H9 (cell line): ENCODE results near the gene SMAP1. TPM values are rescaled to one million over a fixed set of nuclear protein-coding genes. Genes with fewer than 3 reads are reported as not detected.

Experiments
- DNase-seq: peaks from one replicate; pipeline ENCODE4 v3.0.0-alpha.2; 2017
- H2AFZ ChIP-seq: one replicate; pipeline ENCODE4 v1.6.1; 2013; ENCODE audit warnings: mild to moderate bottlenecking, low read length, control low read depth, moderate library complexity
- H2AK5ac ChIP-seq: 2 replicates; pipeline ENCODE4 v1.6.1; 2013; ENCODE audit warnings: low read length, control low read depth, mixed read lengths; ENCODE audit not compliant: insufficient read length
- H2BK120ac ChIP-seq: one replicate; pipeline ENCODE4 v1.6.1; 2013; ENCODE audit warnings: low read depth, mild to moderate bottlenecking, low read length, control low read depth, inconsistent platforms; ENCODE audit not compliant: poor library complexity, severe bottlenecking
- H2BK12ac ChIP-seq: 2 replicates; pipeline ENCODE4 v1.6.1; 2013; ENCODE audit warnings: low read length, control low read depth, mixed read lengths, low read depth; ENCODE audit not compliant: insufficient read length
- H2BK15ac ChIP-seq: 2 replicates; pipeline ENCODE4 v1.6.1; 2013; ENCODE audit warnings: low read depth, low read length, control low read depth
- H2BK20ac ChIP-seq: one replicate; pipeline ENCODE4 v1.6.1; 2013; ENCODE audit warnings: low read depth, mild to moderate bottlenecking, low read length, control low read depth, inconsistent platforms; ENCODE audit not compliant: poor library complexity, severe bottlenecking
- H2BK5ac ChIP-seq: 2 replicates; pipeline ENCODE4 v1.6.1; 2013; ENCODE audit warnings: low read length, control low read depth, mixed read lengths; ENCODE audit not compliant: insufficient read length
- H3K14ac ChIP-seq: 2 replicates; pipeline ENCODE4 v1.6.1; 2013; ENCODE audit warnings: low read length, control low read depth; ENCODE audit not compliant: insufficient read depth
- H3K18ac ChIP-seq: 2 replicates; pipeline ENCODE4 v1.6.1; 2013; ENCODE audit warnings: low read depth, mild to moderate bottlenecking, mixed read lengths, low read length, control low read depth; ENCODE audit not compliant: insufficient read length
- H3K23ac ChIP-seq: 2 replicates; pipeline ENCODE4 v1.6.1; 2013; ENCODE audit warnings: low read length, control low read depth, mixed read lengths, low read depth; ENCODE audit not compliant: insufficient read length
- H3K23me2 ChIP-seq: 2 replicates; pipeline ENCODE4 v1.6.1; 2013; ENCODE audit warnings: low read depth, mild to moderate bottlenecking, mixed read lengths, low read length, control low read depth; ENCODE audit not compliant: insufficient read length, poor library complexity, severe bottlenecking
- H3K27ac ChIP-seq: 2 replicates; pipeline ENCODE4 v1.5.1; 2013; ENCODE audit warnings: low read length, control low read depth, mixed read lengths, low read depth; ENCODE audit not compliant: insufficient read length
- H3K27me3 ChIP-seq: 2 replicates; pipeline ENCODE4 v1.6.1; 2013; ENCODE audit warnings: low read length, control low read depth, inconsistent platforms; ENCODE audit not compliant: insufficient read depth
- H3K4ac ChIP-seq: 2 replicates; pipeline ENCODE4 v1.6.1; 2013; ENCODE audit warnings: low read depth, mild to moderate bottlenecking, control low read depth, inconsistent platforms, low read length, moderate library complexity
- H3K4me1 ChIP-seq: 2 replicates; pipeline ENCODE4 v1.6.1; 2013; ENCODE audit warnings: low read length, control low read depth, inconsistent platforms; ENCODE audit not compliant: insufficient read depth
- H3K4me2 ChIP-seq: 2 replicates; pipeline ENCODE4 v1.6.1; 2013; ENCODE audit warnings: low read length, control low read depth, mixed read lengths; ENCODE audit not compliant: insufficient read length, insufficient read depth
- H3K56ac ChIP-seq: 2 replicates; pipeline ENCODE4 v1.6.1; 2013; ENCODE audit warnings: low read depth, mild to moderate bottlenecking, mixed read lengths, low read length, control low read depth; ENCODE audit not compliant: insufficient read length
- H3K79me1 ChIP-seq: 2 replicates; pipeline ENCODE4 v1.6.1; 2013; ENCODE audit warnings: low read depth, mild to moderate bottlenecking, moderate library complexity, low read length, control low read depth, inconsistent platforms; ENCODE audit not compliant: insufficient read depth, poor library complexity, severe bottlenecking
- H3K79me2 ChIP-seq: 2 replicates; pipeline ENCODE4 v1.6.1; 2013; ENCODE audit warnings: low read length, control low read depth, inconsistent platforms; ENCODE audit not compliant: insufficient read depth
- H3K9ac ChIP-seq: 2 replicates; pipeline ENCODE4 v1.6.1; 2013; ENCODE audit warnings: low read length, control low read depth, mixed read lengths; ENCODE audit not compliant: insufficient read length; ENCODE audit errors: extremely low read depth
- H3K9me3 ChIP-seq: one replicate; pipeline ENCODE4 v1.6.1; 2013; ENCODE audit warnings: low read depth, low read length, inconsistent platforms; ENCODE audit not compliant: control insufficient read depth
- H3T11ph ChIP-seq: one replicate; pipeline ENCODE4 v1.6.1; 2013; ENCODE audit warnings: mild to moderate bottlenecking, low read length, control low read depth, inconsistent platforms
- H4K20me1 ChIP-seq: one replicate; pipeline ENCODE4 v1.6.1; 2013; ENCODE audit not compliant: control insufficient read depth, insufficient read length, insufficient read depth
- H4K5ac ChIP-seq: 2 replicates; pipeline ENCODE4 v1.6.1; 2013; ENCODE audit warnings: low read depth, mild to moderate bottlenecking, mixed read lengths, low read length, control low read depth; ENCODE audit not compliant: insufficient read length
- H4K8ac ChIP-seq: replicated peaks from 2 replicates; pipeline ENCODE4 v1.6.1; 2013; ENCODE audit warnings: low read length, control low read depth, mixed read lengths, low read depth; ENCODE audit not compliant: insufficient read length
- H4K91ac ChIP-seq: 2 replicates; pipeline ENCODE4 v1.6.1; 2013; ENCODE audit warnings: low read depth, mild to moderate bottlenecking, moderate library complexity, mixed read lengths, low read length, control low read depth; ENCODE audit not compliant: insufficient read length
- H3K27ac Mint-ChIP-seq, 3 experiments: 2 replicates in 2 of 3; 3 replicates in 1 of 3; pipeline ENCODE4 v1.8.0; 2020 to 2021; ENCODE audit warnings: mixed read lengths in 3 of 3, mild to moderate bottlenecking in 1 of 3, moderate library complexity in 1 of 3
- H3K27me3 Mint-ChIP-seq: 2 replicates; pipeline ENCODE4 v1.8.0; 2021; ENCODE audit warnings: low read depth, mild to moderate bottlenecking, moderate library complexity, mixed read lengths
- H3K36me3 Mint-ChIP-seq, 3 experiments: 2 replicates in 2 of 3; 3 replicates in 1 of 3; pipeline ENCODE4 v1.8.0; 2020 to 2021; ENCODE audit warnings: low read depth in 3 of 3, mixed read lengths in 3 of 3; ENCODE audit not compliant: insufficient read depth in 1 of 3
- H3K4me1 Mint-ChIP-seq, 2 experiments: 2 replicates each; pipeline ENCODE4 v1.8.0; 2020; ENCODE audit warnings: mixed read lengths in 2 of 2
- H3K4me3 Mint-ChIP-seq, 2 experiments: 2 replicates in 1 of 2; 3 replicates in 1 of 2; pipeline ENCODE4 v1.8.0; 2020 to 2021; ENCODE audit warnings: mild to moderate bottlenecking in 2 of 2, mixed read lengths in 2 of 2, moderate library complexity in 1 of 2
- H3K9me3 Mint-ChIP-seq, 2 experiments: 2 replicates in 1 of 2; 3 replicates in 1 of 2; pipeline ENCODE4 v1.8.0; 2020; ENCODE audit warnings: mild to moderate bottlenecking in 2 of 2, mixed read lengths in 2 of 2, moderate library complexity in 1 of 2
- CTCF ChIP-seq: fragments of 200-600 bp; sonication (generic); conservative IDR thresholded peaks from 3 replicates; pipeline ENCODE4 v1.8.0; 2021; ENCODE audit warnings: antibody characterized with exemption, mild to moderate bottlenecking
- WGBS: extraction: QIAGEN DNeasy Blood & Tissue Kit; methylation state at CpG from one replicate; pipeline ENCODE4 v1.1.7; 2013; ENCODE audit warnings: missing lambda C conversion rate, low lambda C conversion rate, mixed read lengths; ENCODE audit not compliant: insufficient read length; ENCODE audit errors: extremely low coverage; 5-methylcytosine and 5-hydroxymethylcytosine counted together
- total RNA-seq: library from RNA; stranded (reverse); gene quantifications from 2 replicates; pipeline ENCODE4 v1.2.1, GENCODE V29; 2021

SMAP1 gene
- total RNA-seq, 1 experiment from 2014 or later, result 29.3 TPM

- no peak for DNase-seq
- no peak for TF ChIP-seq CTCF
- H4K5ac ChIP-seq, result no peak overlapping the region
- H2BK120ac ChIP-seq, result no peak overlapping the region
- H3K27ac Mint-ChIP-seq, result no peak overlapping the region
- no peaks in the 10 kb centered on the region for H3K4me1 Mint-ChIP-seq
- H3K4ac ChIP-seq, result no peak overlapping the region
- H3K27me3 Mint-ChIP-seq, result no peaks in the 10 kb centered on the region
- no peak overlapping the region for H3K4me3 Mint-ChIP-seq
- no peak overlapping the region for H2AK5ac ChIP-seq
- no peak overlapping the region for H3K18ac ChIP-seq
- H3K36me3 Mint-ChIP-seq, result no peaks in the 10 kb centered on the region; a peak in 1 of 7 replicates
- H2AFZ ChIP-seq, result no peak overlapping the region
- no peak overlapping the region for H2BK12ac ChIP-seq
- no peak overlapping the region for H4K8ac ChIP-seq
- H3K4me2 ChIP-seq, result no peak overlapping the region
- no peak overlapping the region for H2BK15ac ChIP-seq
- no peaks in the 10 kb centered on the region for H3K27me3 ChIP-seq
- WGBS, result no CpG with 5 or more reads among the region's 3 CpGs
- H3K14ac ChIP-seq, result no peak overlapping the region
- H3K56ac ChIP-seq, result no peak overlapping the region
- H3T11ph ChIP-seq, result no peak overlapping the region
- H2BK20ac ChIP-seq, result no peak overlapping the region
- H3K23ac ChIP-seq, result no peak overlapping the region
- H4K20me1 ChIP-seq, result no peaks in the 10 kb centered on the region
- H3K79me2 ChIP-seq, result no peaks in the 10 kb centered on the region
- no peaks in the 10 kb centered on the region for H3K4me1 ChIP-seq
- no peak overlapping the region for H3K9ac ChIP-seq
- H2BK5ac ChIP-seq, result no peak overlapping the region
- H3K9me3 ChIP-seq, result no peaks in the 10 kb centered on the region
- H3K27ac ChIP-seq, result no peak overlapping the region
- no peak overlapping the region for H4K91ac ChIP-seq
- no peaks in the 10 kb centered on the region for H3K23me2 ChIP-seq
- no peaks in the 10 kb centered on the region for H3K9me3 Mint-ChIP-seq
- H3K79me1 ChIP-seq, result no peaks in the 10 kb centered on the region
Observed at GRCh38 chr6:70813885-70814284, 146.2 kb downstream of the SMAP1 start.
